H1 (cell line): ENCODE data around the gene DEPP1. TPM values are rescaled to one million over a fixed set of nuclear protein-coding genes. Genes with fewer than 3 reads are reported as not detected.

Source experiments
- ATF2 ChIP-seq: IDR thresholded peaks from 2 replicates; pipeline ENCODE4 v1.6.1; 2012; ENCODE audit warnings: low read length, inconsistent platforms
- BCL11A ChIP-seq, 2 experiments: IDR thresholded peaks; one replicate each; pipeline ENCODE4 v1.6.1; 2011; ENCODE audit warnings: low read depth in 2 of 2, low read length in 2 of 2, mild to moderate bottlenecking in 2 of 2
- CBX5 ChIP-seq: fragments of 300-800, 300-1000 bp; sonication (generic); IDR thresholded peaks from 2 replicates; pipeline ENCODE4 v1.7.1; 2016; ENCODE audit warnings: antibody characterized with exemption, low read length, low read depth
- RFX5 ChIP-seq: IDR thresholded peaks from 2 replicates; pipeline ENCODE4 v1.6.1; 2011; ENCODE audit warnings: low read depth, low read length, improper control_type of control experiment, borderline replicate concordance
- SP2 ChIP-seq: IDR thresholded peaks from 2 replicates; pipeline ENCODE4 v1.6.1; 2012; ENCODE audit warnings: mild to moderate bottlenecking, low read length, inconsistent platforms
- TCF12 ChIP-seq: IDR thresholded peaks from 2 replicates; pipeline ENCODE4 v1.6.1; 2011; ENCODE audit warnings: low read depth, mild to moderate bottlenecking, low read length
- USF2 ChIP-seq: IDR thresholded peaks from 2 replicates; pipeline ENCODE4 v1.6.1; 2011; ENCODE audit warnings: low read length, improper control_type of control experiment
- ZNF274 ChIP-seq: IDR thresholded peaks from 2 replicates; pipeline ENCODE4 v1.7.0; 2012; ENCODE audit warnings: low read length, borderline replicate concordance; ENCODE audit errors: extremely low read depth
- polyA plus RNA-seq, 7 experiments: library from polyadenylated mRNA; depleted of rRNA in 3 of 7; stranded (reverse) in 5 of 7; unstranded in 2 of 7; fragments of >200 nt in 5 of 7; fragments of 200-250 nt in 2 of 7; gene quantifications; 1 replicate in 5 of 7; 2 replicates in 1 of 7; 4 replicates in 1 of 7; pipeline versions ENCODE4 v1.2.1 to v1.2.3, GENCODE V29; 2011 to 2013; ENCODE audit warnings: missing spikeins in 2 of 7, mixed read lengths in 2 of 7
- total RNA-seq: library from RNA; stranded (reverse); fragmentation: NEBNext Ultra II Directional; extraction: Animal tissue kit (Norgen Biotek cat#: 25700); gene quantifications from 2 replicates; pipeline ENCODE4 v1.2.1, GENCODE V29; 2021

DEPP1 gene
- total and polyA plus RNA-seq, 2 of the 8 experiments (the other 6 are each of a cell fraction or from before 2014, with no cell fraction given) = 0.67 to 4.5 TPM

GRCh38 chr10:44993226-44993921 is 14.8 kb upstream of the DEPP1 start (continued):
- TF ChIP-seq SP2 = no peak
- no peak for TF ChIP-seq CBX5
- TF ChIP-seq USF2 = no peak
- TF ChIP-seq TCF12 = no peak
- TF ChIP-seq ZNF274 = no peak
- no peak for TF ChIP-seq RFX5
- no peak for TF ChIP-seq BCL11A (IDR thresholded peaks at IDR 0.05; ENCODE audit: low read depth in 2 of 2, low read length in 2 of 2)
- TF ChIP-seq ATF2 = no peak
